HepG2 (cell line): ENCODE results near the gene TNRC18. TPM values are rescaled to one million over a fixed set of nuclear protein-coding genes. Genes with fewer than 3 reads are reported as not detected.
A peak's percentile ranks its signal among the peaks of the same experiment; 100 is the strongest.

ENCODE experiments used
- ATAC-seq: fragments of 200-7000 bp; cut with Tn5 transposase; 3 replicates; pipeline ENCODE4 v1.9.1; 2020; ENCODE audit warnings: mild to moderate bottlenecking, moderate library complexity
- BruUV-seq: library from RNA; stranded (reverse); fragments of 400-500 nt; replicated peaks from 2 replicates; lab custom pipeline; 2021; lab: Mats Ljungman, UMichigan
- CTCF ChIA-PET: fragments of 300-600 bp; formaldehyde crosslinking; extraction: SDS; loops from one replicate; lab custom pipeline; 2021; ENCODE audit warnings: low total read pairs, inconsistent platforms, low intra/inter-chr PET ratio; lab: Yijun Ruan, JAX
- POLR2A ChIA-PET: fragments of 350-600 bp; sonication (Branson Sonifier 250); formaldehyde crosslinking; loops from one replicate; lab custom pipeline; 2020; ENCODE audit warnings: antibody characterized with exemption, inconsistent platforms; lab: Yijun Ruan, JAX
- DNase-seq: peaks from one replicate; pipeline ENCODE4 v3.0.0-alpha.2; 2015; ENCODE audit warnings: low spot score
- FAIRE-seq: peaks from 3 replicates; lab custom pipeline; 2011; peaks lifted over from hg19 to GRCh38; lab: Jason Lieb, UNC
- H2AFZ ChIP-seq: one replicate; pipeline ENCODE4 v1.6.1; 2011; ENCODE audit warnings: low read length, inconsistent platforms
- H3K27ac ChIP-seq: fragments of 300-600 bp; 3 replicates; pipeline ENCODE4 v1.8.0; 2011; ENCODE audit warnings: mixed run types, mild to moderate bottlenecking, mixed read lengths, low read length, inconsistent platforms; ENCODE audit not compliant: insufficient read depth; ENCODE audit errors: extremely low read length
- H3K27me3 ChIP-seq, 2 experiments: fragments of 200-600 bp in 1 of 2; 2 replicates in 1 of 2; 3 replicates in 1 of 2; pipeline versions ENCODE4 v1.6.0 to v1.8.0; 2011; ENCODE audit warnings: low read length in 2 of 2, mild to moderate bottlenecking in 2 of 2, moderate library complexity in 2 of 2, inconsistent platforms in 1 of 2; ENCODE audit not compliant: insufficient read depth in 2 of 2, control insufficient read depth in 1 of 2
- H3K36me3 ChIP-seq, 2 experiments: fragments of 200-600 bp in 1 of 2; replicated peaks in 1 of 2; 2 replicates in 1 of 2; 3 replicates in 1 of 2; pipeline versions ENCODE4 v1.5.1 to v1.8.0; 2011; ENCODE audit warnings: low read length in 2 of 2, inconsistent platforms in 1 of 2; ENCODE audit not compliant: insufficient read depth in 2 of 2, control insufficient read depth in 1 of 2
- H3K4me1 ChIP-seq: 2 replicates; pipeline ENCODE4 v1.5.1; 2012; ENCODE audit warnings: low read length, inconsistent platforms; ENCODE audit not compliant: insufficient read depth
- H3K4me2 ChIP-seq: 2 replicates; pipeline ENCODE4 v1.6.0; 2011; ENCODE audit warnings: low read depth, low read length, inconsistent platforms
- H3K4me3 ChIP-seq, 3 experiments: fragments of 200-600 bp in 1 of 3; sonication (generic), shearing (Covaris generic) in 1 of 3; replicated peaks in 1 of 3; 2 replicates each; pipeline ENCODE4 v1.5.1; 2011 to 2016; ENCODE audit warnings: low read length in 3 of 3, inconsistent platforms in 2 of 3, low read depth in 2 of 3, mild to moderate bottlenecking in 2 of 3, control low read depth in 1 of 3, mixed read lengths in 1 of 3; ENCODE audit not compliant: insufficient read depth in 1 of 3
- H3K79me2 ChIP-seq: one replicate; pipeline ENCODE4 v1.6.1; 2011; ENCODE audit warnings: low read length, inconsistent platforms; ENCODE audit not compliant: insufficient read depth
- H3K9ac ChIP-seq: 2 replicates; pipeline ENCODE4 v1.6.0; 2011; ENCODE audit warnings: mild to moderate bottlenecking, low read depth, low read length, inconsistent platforms; ENCODE audit not compliant: insufficient read depth
- H3K9me3 ChIP-seq: 2 replicates; pipeline ENCODE4 v1.5.1; 2012; ENCODE audit warnings: mild to moderate bottlenecking, low read length
- H4K20me1 ChIP-seq: 2 replicates; pipeline ENCODE4 v1.6.0; 2011; ENCODE audit warnings: inconsistent platforms, mild to moderate bottlenecking, low read length, moderate library complexity; ENCODE audit not compliant: insufficient read depth
- YEATS4 ChIP-seq: sonication (generic); formaldehyde crosslinking; IDR thresholded peaks from 2 replicates; pipeline ENCODE4 v1.4.0; 2020; ENCODE audit warnings: missing genetic modification reagents, borderline replicate concordance
- ZMYM3 ChIP-seq: sonication (generic); formaldehyde crosslinking; IDR thresholded peaks from 2 replicates; pipeline ENCODE4 v1.5.1; 2020; ENCODE audit warnings: mild to moderate bottlenecking, missing genetic modification reagents
- ZNF121 ChIP-seq: sonication (generic); formaldehyde crosslinking; IDR thresholded peaks from 2 replicates; pipeline ENCODE4 v1.5.0; 2020; ENCODE audit warnings: mild to moderate bottlenecking, missing genetic modification reagents
- ZNF546 ChIP-seq: sonication (generic); formaldehyde crosslinking; conservative IDR thresholded peaks from 2 replicates; pipeline ENCODE4 v1.8.1; 2023; ENCODE audit warnings: mild to moderate bottlenecking, missing genetic modification reagents
- ZNF768 ChIP-seq: sonication (generic); formaldehyde crosslinking; IDR thresholded peaks from 2 replicates; pipeline ENCODE4 v1.4.0; 2020; ENCODE audit warnings: missing genetic modification reagents
- ZNF770 ChIP-seq: sonication (generic); formaldehyde crosslinking; IDR thresholded peaks from 2 replicates; pipeline ENCODE4 v1.5.0; 2020; ENCODE audit warnings: mild to moderate bottlenecking, missing genetic modification reagents
- WGBS: methylation state at CpG from one replicate; pipeline ENCODE4 v1.1.6; 2017; ENCODE audit warnings: low lambda C conversion rate; 5-methylcytosine and 5-hydroxymethylcytosine counted together
- in situ Hi-C: cut with HindIII; loops from 2 replicates; pipeline ENCODE4 v1.10.0; 2017; ENCODE audit warnings: low pct_unique_long_range_greater_than_20kb; ENCODE audit not compliant: extremely low pct_ligation_motif_present
- intact Hi-C: fragments of 100-400 bp; cut with micrococcal nuclease; formaldehyde crosslinking; loops from one replicate; pipeline ENCODE4 v1.10.0; 2022; ENCODE audit not compliant: unreplicated experiment
- polyA plus RNA-seq, 8 experiments: library from polyadenylated mRNA; depleted of rRNA in 3 of 8; stranded (reverse) in 7 of 8; unstranded in 1 of 8; fragments of >200 nt; fragmentation: Illumina TruSeq in 4 of 8; extraction: Trizol in 4 of 8; gene quantifications; 2 replicates each; pipeline versions ENCODE4 v1.2.1 to v1.2.3, GENCODE V29; 2011 to 2016; ENCODE audit warnings: low read depth in 4 of 8, missing spikeins in 1 of 8, mixed read lengths in 1 of 8; ENCODE audit not compliant: insufficient read depth in 1 of 8
- total RNA-seq, 5 experiments: library from RNA; depleted of rRNA; stranded (reverse); fragments of >200 nt; fragmentation: Illumina TruSeq; extraction: Trizol; gene quantifications; 2 replicates each; pipeline ENCODE4 v1.2.3, GENCODE V29; 2016; ENCODE audit warnings: low read depth in 1 of 5

The TNRC18 gene
- total and polyA plus RNA-seq, 2 of the 13 experiments (the other 11 are each of a cell fraction or from before 2014, with no cell fraction given), result 11.7 to 17.4 TPM

- H3K9me3 ChIP-seq, result no peaks in the 10 kb centered on the region
- ChIA-PET POLR2A (no interaction called here), CTCF (no interaction called here)
- FAIRE-seq, result no peak
- TF ChIP-seq ZNF768 (CRISPR knock-in tag) (peak; percentile 97), ZMYM3 (peak; percentile 30; the same call in 1 of the 2 replicates), ZNF546 (CRISPR knock-in tag) (no peak)
- no TSS peak for BruUV-seq
- no peak for ATAC-seq
- WGBS, result 97% methylated on average over 2 of the region's 8 CpGs
- H3K36me3 ChIP-seq, result no peaks in the 10 kb centered on the region
- peaks cover 26% of the 10 kb centered on the region for H3K4me1 ChIP-seq
- DNase-seq, result no peak
- no peak overlapping the region for H2AFZ ChIP-seq
- H3K9ac ChIP-seq, result no peak overlapping the region
- H3K4me3 ChIP-seq, result no peak overlapping the region
- intact Hi-C loops (no loop called here), in situ Hi-C loops (loop anchor here (5.0 to 25.0 kb wide), 3 partner anchors 87 to 317 kb away; no protein-coding TSS in a partner anchor)
- H3K79me2 ChIP-seq, result no peaks in the 10 kb centered on the region
- no peak overlapping the region for H3K4me2 ChIP-seq
- H3K27me3 ChIP-seq, result peaks cover 0 to 4% of the 10 kb centered on the region in 2 experiments; a peak in 4 of 5 replicates
- H3K27ac ChIP-seq, result no peak overlapping the region
- peaks cover 3% of the 10 kb centered on the region; the same call in 1 of the 2 replicates for H4K20me1 ChIP-seq
Measured at GRCh38 chr7:5454485-5454884, 30.9 kb upstream of the TNRC18 start.

GRCh38 chr7:5453566-5454075, 30.0 kb upstream of the TNRC18 start:
- FAIRE-seq (no peak), DNase-seq (no peak), ATAC-seq (no peak)
- H3K27ac ChIP-seq, result no peak overlapping the region
- no peak overlapping the region for H3K4me2 ChIP-seq
- peaks cover 29% of the 10 kb centered on the region for H3K4me1 ChIP-seq
- POLR2A ChIA-PET, result no interaction called here
- 65% methylated on average over 4 of the region's 5 CpGs for WGBS
- H3K9ac ChIP-seq, result no peak overlapping the region
- intact Hi-C loops (no loop called here), in situ Hi-C loops (loop anchor here (5.0 to 25.0 kb wide), 3 partner anchors 86 to 316 kb away; no protein-coding TSS in a partner anchor)
- BruUV-seq, result no TSS peak
- H3K36me3 ChIP-seq, result no peaks in the 10 kb centered on the region
- peaks cover 3% of the 10 kb centered on the region; the same call in 1 of the 2 replicates for H4K20me1 ChIP-seq
- no peak overlapping the region for H3K4me3 ChIP-seq
- no peak overlapping the region for H2AFZ ChIP-seq
- TF ChIP-seq ZNF770 (CRISPR knock-in tag) (peak; percentile 79), YEATS4 (CRISPR knock-in tag) (no peak), ZNF121 (CRISPR knock-in tag) (0 out of 2 replicates have a peak, but pooled peaks have one; percentile 32)
- H3K79me2 ChIP-seq, result no peaks in the 10 kb centered on the region
- CTCF ChIA-PET, result no interaction called here
- peaks cover 0 to 4% of the 10 kb centered on the region in 2 experiments; a peak in 4 of 5 replicates for H3K27me3 ChIP-seq
- no peaks in the 10 kb centered on the region for H3K9me3 ChIP-seq
